Tibial nerve (tissue), 4 donors: ENCODE results near the gene WBP1.

ENCODE experiments used
- EP300 ChIP-seq, 2 donors: sonication (generic); formaldehyde crosslinking; IDR thresholded peaks; one replicate each; pipeline ENCODE4 v1.6.1; 2017; ENCODE audit warnings: antibody characterized with exemption in 2 of 2, mild to moderate bottlenecking in 1 of 2
- POLR2A ChIP-seq, 2 donors: fragments of 450-650 bp; IDR thresholded peaks; one replicate each; pipeline ENCODE4 v1.6.1; 2017; ENCODE audit warnings: antibody characterized with exemption in 2 of 2, mild to moderate bottlenecking in 2 of 2, moderate library complexity in 2 of 2
- TF ChIP-seq, protein P1 (sequence below), 5 experiments: fragments of 200-600 bp in 3 of 5; fragments of 450-650 bp in 2 of 5; sonication (generic) in 3 of 5; IDR thresholded peaks; one replicate each; pipeline ENCODE4 v1.5.1; 2016 to 2019; ENCODE audit warnings: antibody characterized with exemption in 5 of 5, mild to moderate bottlenecking in 3 of 5, moderate library complexity in 2 of 5

DNA sequence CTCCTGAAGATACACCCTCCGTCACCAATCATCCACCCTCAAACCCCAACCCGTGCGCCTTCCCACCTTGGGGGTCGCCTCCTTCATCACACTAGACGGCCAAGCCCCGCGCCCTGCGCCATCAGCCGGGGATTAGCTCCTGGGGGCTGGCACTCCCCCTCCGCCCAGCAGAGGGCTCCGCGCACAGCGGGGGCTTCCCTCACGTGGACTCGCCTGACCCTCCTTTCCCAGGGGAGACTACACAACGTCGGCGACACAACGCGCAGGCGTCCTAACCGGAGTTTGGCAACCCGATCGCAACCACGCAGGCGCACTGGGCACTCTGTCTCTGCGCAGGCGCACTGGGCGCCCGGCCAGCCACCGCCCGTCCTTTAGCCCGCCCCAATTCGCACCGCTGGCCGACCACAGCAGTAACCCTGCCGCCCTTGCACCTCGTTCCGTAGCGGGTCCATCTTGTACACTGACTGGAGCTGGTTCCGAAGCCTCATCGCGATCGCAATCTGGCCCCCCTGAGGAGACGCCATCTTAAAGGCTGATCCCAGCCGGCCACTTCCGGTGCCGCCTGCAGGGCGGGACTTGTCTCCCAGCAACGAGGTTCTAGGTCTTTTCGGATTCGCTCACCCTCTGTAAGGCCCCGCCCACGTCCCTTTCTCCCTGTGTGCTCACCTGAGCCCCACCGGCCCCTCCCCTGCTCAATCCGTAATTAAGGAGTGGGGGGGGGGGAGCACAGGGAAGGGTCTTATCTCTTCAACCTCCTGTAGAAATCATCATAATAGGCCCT is 49.1 kb downstream of the WBP1 start, which contains the start of gene PCGF1:
- TF ChIP-seq, protein P1, sequence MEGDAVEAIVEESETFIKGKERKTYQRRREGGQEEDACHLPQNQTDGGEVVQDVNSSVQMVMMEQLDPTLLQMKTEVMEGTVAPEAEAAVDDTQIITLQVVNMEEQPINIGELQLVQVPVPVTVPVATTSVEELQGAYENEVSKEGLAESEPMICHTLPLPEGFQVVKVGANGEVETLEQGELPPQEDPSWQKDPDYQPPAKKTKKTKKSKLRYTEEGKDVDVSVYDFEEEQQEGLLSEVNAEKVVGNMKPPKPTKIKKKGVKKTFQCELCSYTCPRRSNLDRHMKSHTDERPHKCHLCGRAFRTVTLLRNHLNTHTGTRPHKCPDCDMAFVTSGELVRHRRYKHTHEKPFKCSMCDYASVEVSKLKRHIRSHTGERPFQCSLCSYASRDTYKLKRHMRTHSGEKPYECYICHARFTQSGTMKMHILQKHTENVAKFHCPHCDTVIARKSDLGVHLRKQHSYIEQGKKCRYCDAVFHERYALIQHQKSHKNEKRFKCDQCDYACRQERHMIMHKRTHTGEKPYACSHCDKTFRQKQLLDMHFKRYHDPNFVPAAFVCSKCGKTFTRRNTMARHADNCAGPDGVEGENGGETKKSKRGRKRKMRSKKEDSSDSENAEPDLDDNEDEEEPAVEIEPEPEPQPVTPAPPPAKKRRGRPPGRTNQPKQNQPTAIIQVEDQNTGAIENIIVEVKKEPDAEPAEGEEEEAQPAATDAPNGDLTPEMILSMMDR (IDR thresholded peaks at IDR 0.05): peak in 3 of 5 experiments; percentile 11 to 52 (median 35)
- TF ChIP-seq POLR2A (IDR thresholded peaks at IDR 0.05) (peak in 1 of 2 donors; percentile 48), EP300 (IDR thresholded peaks at IDR 0.05) (peak in 1 of 2 donors; percentile 93)
